HepG2 (cell line): ENCODE measurements around the gene ABCC3. TPM values are rescaled to one million over a fixed set of nuclear protein-coding genes. Genes with fewer than 3 reads are reported as not detected.

Experiments
- ARID5B ChIP-seq: IDR thresholded peaks from 2 replicates; pipeline ENCODE4 v1.4.0; 2020; ENCODE audit warnings: mild to moderate bottlenecking, missing genetic modification reagents
- ATF6 ChIP-seq: sonication (generic); formaldehyde crosslinking; conservative IDR thresholded peaks from 2 replicates; pipeline ENCODE4 v1.4.0; 2020; ENCODE audit warnings: missing genetic modification reagents
- ELF1 ChIP-seq: sonication (generic); formaldehyde crosslinking; IDR thresholded peaks from 2 replicates; pipeline ENCODE4 v1.4.0; 2020; ENCODE audit warnings: missing genetic modification reagents
- GATA4 ChIP-seq: sonication (generic); IDR thresholded peaks from 2 replicates; pipeline ENCODE4 v1.6.1; 2016; ENCODE audit warnings: antibody characterized with exemption, low read depth, borderline replicate concordance
- LCORL ChIP-seq, 2 experiments: fragments of 450-650 bp in 1 of 2; sonication (generic) in 1 of 2; formaldehyde crosslinking in 1 of 2; IDR thresholded peaks; 2 replicates each; pipeline versions ENCODE4 v1.5.0 to v1.6.1; 2017 to 2020; ENCODE audit warnings: antibody characterized with exemption in 1 of 2, missing genetic modification reagents in 1 of 2
- MTA1 ChIP-seq: sonication (generic); formaldehyde crosslinking; IDR thresholded peaks from 2 replicates; pipeline ENCODE4 v1.4.0; 2020; ENCODE audit warnings: missing genetic modification reagents, mild to moderate bottlenecking, borderline replicate concordance
- NFRKB ChIP-seq: fragments of 450-650 bp; IDR thresholded peaks from 2 replicates; pipeline ENCODE4 v1.6.1; 2017
- SETDB1 ChIP-seq: sonication (generic); formaldehyde crosslinking; IDR thresholded peaks from 2 replicates; pipeline ENCODE4 v1.5.1; 2020; ENCODE audit warnings: missing genetic modification reagents, mild to moderate bottlenecking, borderline replicate concordance
- SYNCRIP ChIP-seq: fragments of 200-400 bp; formaldehyde crosslinking; IDR thresholded peaks from 2 replicates; pipeline ENCODE4 v1.6.1; 2018; ENCODE audit warnings: mild to moderate bottlenecking, low read depth, low read length; ENCODE audit not compliant: insufficient read depth
- ZBTB33 ChIP-seq: sonication (generic); formaldehyde crosslinking; IDR thresholded peaks from 2 replicates; pipeline ENCODE4 v1.4.0; 2020; ENCODE audit warnings: missing genetic modification reagents
- ZNF30 ChIP-seq: sonication (generic); formaldehyde crosslinking; IDR thresholded peaks from 2 replicates; pipeline ENCODE4 v1.5.0; 2020; ENCODE audit warnings: mild to moderate bottlenecking, missing genetic modification reagents
- ZNF343 ChIP-seq: sonication (generic); formaldehyde crosslinking; IDR thresholded peaks from 2 replicates; pipeline ENCODE4 v1.4.0; 2020; ENCODE audit warnings: mild to moderate bottlenecking, missing genetic modification reagents
- ZNF556 ChIP-seq: sonication (generic); formaldehyde crosslinking; IDR thresholded peaks from 2 replicates; pipeline ENCODE4 v1.4.0; 2020; ENCODE audit warnings: mild to moderate bottlenecking, missing genetic modification reagents, borderline replicate concordance
- ZSCAN12 ChIP-seq: sonication (generic); formaldehyde crosslinking; IDR thresholded peaks from 2 replicates; pipeline ENCODE4 v1.9.0; 2021; ENCODE audit warnings: mild to moderate bottlenecking, missing genetic modification reagents
- polyA plus RNA-seq, 8 experiments: library from polyadenylated mRNA; depleted of rRNA in 3 of 8; stranded (reverse) in 7 of 8; unstranded in 1 of 8; fragments of >200 nt; fragmentation: Illumina TruSeq in 4 of 8; extraction: Trizol in 4 of 8; gene quantifications; 2 replicates each; pipeline versions ENCODE4 v1.2.1 to v1.2.3, GENCODE V29; 2011 to 2016; ENCODE audit warnings: low read depth in 4 of 8, missing spikeins in 1 of 8, mixed read lengths in 1 of 8; ENCODE audit not compliant: insufficient read depth in 1 of 8
- total RNA-seq, 5 experiments: library from RNA; depleted of rRNA; stranded (reverse); fragments of >200 nt; fragmentation: Illumina TruSeq; extraction: Trizol; gene quantifications; 2 replicates each; pipeline ENCODE4 v1.2.3, GENCODE V29; 2016; ENCODE audit warnings: low read depth in 1 of 5
- TF ChIP-seq, protein P1 (sequence below): sonication (generic); formaldehyde crosslinking; IDR thresholded peaks from 2 replicates; pipeline ENCODE4; 2020; ENCODE audit warnings: missing genetic modification reagents, mild to moderate bottlenecking, borderline replicate concordance
- TF ChIP-seq, protein P2 (sequence below): IDR thresholded peaks from 2 replicates; pipeline ENCODE4 v1.6.1; 2018; ENCODE audit warnings: missing genetic modification reagents, mild to moderate bottlenecking, missing compliant biosample characterization

The ABCC3 gene
- total and polyA plus RNA-seq, 2 of the 13 experiments (the other 11 are each of a cell fraction or from before 2014, with no cell fraction given), result 25.2 to 50.7 TPM

- peak; percentile 52 for TF ChIP-seq ARID5B (CRISPR knock-in tag)
- TF ChIP-seq ATF6 (CRISPR knock-in tag), result no peak
- no peak for TF ChIP-seq SYNCRIP
- no peak for TF ChIP-seq NFRKB
- peak; percentile 74 for TF ChIP-seq ZBTB33 (CRISPR knock-in tag)
- TF ChIP-seq, protein P1, sequence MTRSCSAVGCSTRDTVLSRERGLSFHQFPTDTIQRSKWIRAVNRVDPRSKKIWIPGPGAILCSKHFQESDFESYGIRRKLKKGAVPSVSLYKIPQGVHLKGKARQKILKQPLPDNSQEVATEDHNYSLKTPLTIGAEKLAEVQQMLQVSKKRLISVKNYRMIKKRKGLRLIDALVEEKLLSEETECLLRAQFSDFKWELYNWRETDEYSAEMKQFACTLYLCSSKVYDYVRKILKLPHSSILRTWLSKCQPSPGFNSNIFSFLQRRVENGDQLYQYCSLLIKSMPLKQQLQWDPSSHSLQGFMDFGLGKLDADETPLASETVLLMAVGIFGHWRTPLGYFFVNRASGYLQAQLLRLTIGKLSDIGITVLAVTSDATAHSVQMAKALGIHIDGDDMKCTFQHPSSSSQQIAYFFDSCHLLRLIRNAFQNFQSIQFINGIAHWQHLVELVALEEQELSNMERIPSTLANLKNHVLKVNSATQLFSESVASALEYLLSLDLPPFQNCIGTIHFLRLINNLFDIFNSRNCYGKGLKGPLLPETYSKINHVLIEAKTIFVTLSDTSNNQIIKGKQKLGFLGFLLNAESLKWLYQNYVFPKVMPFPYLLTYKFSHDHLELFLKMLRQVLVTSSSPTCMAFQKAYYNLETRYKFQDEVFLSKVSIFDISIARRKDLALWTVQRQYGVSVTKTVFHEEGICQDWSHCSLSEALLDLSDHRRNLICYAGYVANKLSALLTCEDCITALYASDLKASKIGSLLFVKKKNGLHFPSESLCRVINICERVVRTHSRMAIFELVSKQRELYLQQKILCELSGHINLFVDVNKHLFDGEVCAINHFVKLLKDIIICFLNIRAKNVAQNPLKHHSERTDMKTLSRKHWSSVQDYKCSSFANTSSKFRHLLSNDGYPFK (CRISPR knock-in tag), result peak; percentile 53; the same call in 1 of the 2 replicates
- TF ChIP-seq MTA1 (CRISPR knock-in tag), result peak; percentile 28; the same call in 1 of the 2 replicates
- TF ChIP-seq ZSCAN12 (CRISPR knock-in tag), result no peak
- no peak for TF ChIP-seq ZNF556 (CRISPR knock-in tag)
- TF ChIP-seq GATA4, result no peak
- TF ChIP-seq, protein P2, sequence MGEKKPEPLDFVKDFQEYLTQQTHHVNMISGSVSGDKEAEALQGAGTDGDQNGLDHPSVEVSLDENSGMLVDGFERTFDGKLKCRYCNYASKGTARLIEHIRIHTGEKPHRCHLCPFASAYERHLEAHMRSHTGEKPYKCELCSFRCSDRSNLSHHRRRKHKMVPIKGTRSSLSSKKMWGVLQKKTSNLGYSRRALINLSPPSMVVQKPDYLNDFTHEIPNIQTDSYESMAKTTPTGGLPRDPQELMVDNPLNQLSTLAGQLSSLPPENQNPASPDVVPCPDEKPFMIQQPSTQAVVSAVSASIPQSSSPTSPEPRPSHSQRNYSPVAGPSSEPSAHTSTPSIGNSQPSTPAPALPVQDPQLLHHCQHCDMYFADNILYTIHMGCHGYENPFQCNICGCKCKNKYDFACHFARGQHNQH (CRISPR knock-in tag), result peak; percentile 71; the same call in 1 of the 2 replicates
- no peak for TF ChIP-seq LCORL (IDR thresholded peaks at IDR 0.05)
- TF ChIP-seq LCORL (CRISPR knock-in tag; IDR thresholded peaks at IDR 0.05), result peak; percentile 49; the same call in 1 of the 2 replicates
- TF ChIP-seq ELF1, result peak; percentile 35; the same call in 1 of the 2 replicates
- TF ChIP-seq SETDB1, result 0 out of 2 replicates have a peak, but pooled peaks have one; percentile 29
- TF ChIP-seq ZNF30 (CRISPR knock-in tag), result no peak
- TF ChIP-seq ZNF343 (CRISPR knock-in tag), result no peak
These were observed 4.0 kb upstream of the ABCC3 start (continued) for GRCh38 chr17:50630524-50631194.
